Spleen (tissue), 7 donors: ENCODE measurements around the gene VPS36.

ENCODE experiments used
- POLR2A ChIP-seq, 3 donors: fragments of 450-650 bp; IDR thresholded peaks; one replicate each; pipeline ENCODE4 v1.5.1; 2017; ENCODE audit warnings: antibody characterized with exemption in 3 of 3, mild to moderate bottlenecking in 1 of 3
- POLR2AphosphoS5 ChIP-seq, 3 donors: sonication (generic); formaldehyde crosslinking; IDR thresholded peaks; one replicate each; pipeline ENCODE4 v1.5.1; 2017; ENCODE audit warnings: antibody characterized with exemption in 3 of 3
- TF ChIP-seq, protein P1 (sequence below), 11 experiments: fragments of 200-600 bp in 7 of 11; fragments of 450-650 bp in 4 of 11; sonication (generic) in 4 of 11; IDR thresholded peaks in 8 of 11; conservative IDR thresholded peaks in 3 of 11; 1 replicate in 7 of 11; 2 replicates in 4 of 11; pipeline versions ENCODE4 v1.4.0 to v1.8.0; 2016 to 2021; ENCODE audit warnings: antibody characterized with exemption in 11 of 11, inconsistent platforms in 4 of 11, mild to moderate bottlenecking in 1 of 11
- donor health status: DM: no; HTN: no; CAD: no; lungs with moderate emphysema.
- donor health status: DM: no; HTN: no; CAD: no.
- donor health status: DM: no; HTN: no; CAD: no.

DNA sequence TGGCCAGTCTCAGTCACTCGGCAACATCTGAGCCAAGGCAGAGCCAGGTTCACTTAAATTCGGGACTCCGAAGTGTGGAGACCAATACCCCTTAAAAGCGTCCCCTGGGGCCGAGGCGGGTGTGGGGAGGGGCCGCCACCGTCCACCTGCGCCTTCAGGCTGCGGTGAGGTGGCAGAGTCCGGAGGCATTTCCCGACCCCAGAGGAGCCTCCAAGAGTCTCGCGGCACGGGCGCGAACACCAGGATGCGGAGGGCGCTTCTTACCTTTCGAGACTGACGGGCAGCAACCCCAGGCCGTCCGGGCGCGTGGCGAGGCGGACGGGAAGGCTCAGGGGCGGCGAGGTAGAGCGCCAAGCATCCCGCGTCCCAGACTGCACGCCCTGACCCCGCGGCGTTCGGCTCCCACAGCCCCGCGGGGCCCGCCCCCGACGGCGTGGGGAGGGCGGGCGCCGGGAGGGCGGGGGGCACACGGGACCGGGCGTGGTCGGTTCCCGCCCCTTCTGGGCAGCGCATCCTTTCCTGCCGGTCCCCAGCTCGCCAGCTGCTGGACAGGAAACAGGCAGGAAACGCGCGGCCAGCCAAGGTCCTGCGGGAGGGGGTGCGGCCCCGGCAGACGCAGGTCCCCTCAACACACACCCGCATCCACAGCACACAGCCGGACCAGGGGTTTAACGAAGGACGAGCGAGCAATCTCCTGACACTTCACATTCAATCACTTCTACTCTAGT lies 44.5 kb downstream of the VPS36 start, which contains the start of gene THSD1:
- TF ChIP-seq, protein P1, sequence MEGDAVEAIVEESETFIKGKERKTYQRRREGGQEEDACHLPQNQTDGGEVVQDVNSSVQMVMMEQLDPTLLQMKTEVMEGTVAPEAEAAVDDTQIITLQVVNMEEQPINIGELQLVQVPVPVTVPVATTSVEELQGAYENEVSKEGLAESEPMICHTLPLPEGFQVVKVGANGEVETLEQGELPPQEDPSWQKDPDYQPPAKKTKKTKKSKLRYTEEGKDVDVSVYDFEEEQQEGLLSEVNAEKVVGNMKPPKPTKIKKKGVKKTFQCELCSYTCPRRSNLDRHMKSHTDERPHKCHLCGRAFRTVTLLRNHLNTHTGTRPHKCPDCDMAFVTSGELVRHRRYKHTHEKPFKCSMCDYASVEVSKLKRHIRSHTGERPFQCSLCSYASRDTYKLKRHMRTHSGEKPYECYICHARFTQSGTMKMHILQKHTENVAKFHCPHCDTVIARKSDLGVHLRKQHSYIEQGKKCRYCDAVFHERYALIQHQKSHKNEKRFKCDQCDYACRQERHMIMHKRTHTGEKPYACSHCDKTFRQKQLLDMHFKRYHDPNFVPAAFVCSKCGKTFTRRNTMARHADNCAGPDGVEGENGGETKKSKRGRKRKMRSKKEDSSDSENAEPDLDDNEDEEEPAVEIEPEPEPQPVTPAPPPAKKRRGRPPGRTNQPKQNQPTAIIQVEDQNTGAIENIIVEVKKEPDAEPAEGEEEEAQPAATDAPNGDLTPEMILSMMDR (IDR thresholded peaks at IDR 0.05 in 8 of 11, conservative IDR thresholded peaks at IDR 0.05 in 3 of 11) = no peak
- TF ChIP-seq POLR2A (IDR thresholded peaks at IDR 0.05) (no peak), POLR2AphosphoS5 (IDR thresholded peaks at IDR 0.05) (peak; percentile 80 to 90 (median 90))
